ENCODE data around the gene C4B.
"Not testable (repeated sequence)": the region's sequence is repeated elsewhere in the genome, so short reads cannot be mapped to it uniquely, and the experiment has no call there.

Gene C4B

DNA sequence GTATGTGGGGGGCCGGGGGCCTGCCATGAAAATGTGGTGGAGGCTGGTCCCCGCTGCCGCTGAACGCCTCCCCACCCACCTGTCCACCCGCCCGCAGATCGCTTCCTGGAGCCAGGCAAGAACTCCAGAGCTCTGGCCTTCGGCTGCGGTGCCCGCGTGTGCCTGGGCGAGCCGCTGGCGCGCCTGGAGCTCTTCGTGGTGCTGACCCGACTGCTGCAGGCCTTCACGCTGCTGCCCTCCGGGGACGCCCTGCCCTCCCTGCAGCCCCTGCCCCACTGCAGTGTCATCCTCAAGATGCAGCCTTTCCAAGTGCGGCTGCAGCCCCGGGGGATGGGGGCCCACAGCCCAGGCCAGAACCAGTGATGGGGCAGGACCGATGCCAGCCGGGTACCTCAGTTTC, 6.6 kb upstream of the C4B start:
- not testable (repeated sequence) for H3K27ac ChIP-seq

DNA sequence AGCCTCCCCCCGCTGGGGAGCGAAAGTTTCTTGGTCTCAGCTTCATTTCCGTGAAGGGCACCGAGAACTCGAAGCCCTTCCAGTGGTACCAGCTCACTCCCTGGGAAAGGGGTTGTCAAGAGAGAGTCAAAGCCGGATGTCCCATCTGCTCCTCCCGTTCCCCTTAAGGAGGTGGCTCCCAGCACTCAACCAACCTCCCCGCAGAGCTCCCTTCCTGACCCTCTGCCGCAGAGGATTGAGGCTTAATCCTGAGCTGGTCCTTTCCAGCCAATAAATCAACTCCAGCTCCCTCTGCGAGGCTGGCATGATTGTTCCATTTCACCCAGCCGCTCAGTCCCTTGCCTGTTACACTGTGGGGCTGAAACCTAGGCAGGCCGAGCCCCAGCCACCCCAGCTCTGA, 6.0 kb upstream of the C4B start:
- not testable (repeated sequence) for H3K27ac ChIP-seq

DNA sequence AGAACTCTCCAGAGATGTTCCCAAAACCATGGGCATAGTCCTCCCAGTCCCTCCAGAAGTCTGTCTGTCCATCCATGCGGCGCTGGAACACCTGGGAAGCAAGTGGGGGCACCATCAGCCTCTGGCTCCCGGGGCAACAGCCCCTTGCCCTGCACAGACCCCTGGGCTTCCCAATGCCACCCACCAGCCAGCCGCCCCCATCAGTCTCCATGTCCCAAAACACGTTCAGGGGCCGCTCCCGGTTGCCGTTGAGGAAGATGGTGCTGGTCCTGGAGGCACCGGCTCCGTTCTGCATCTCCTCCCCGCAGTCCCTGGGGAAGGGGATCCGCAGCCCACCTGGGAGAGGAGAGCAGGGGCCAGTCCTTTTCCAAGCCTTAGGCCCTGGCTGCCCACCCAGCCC, 5.1 kb upstream of the C4B start:
- not testable (repeated sequence) for H3K27ac ChIP-seq

DNA sequence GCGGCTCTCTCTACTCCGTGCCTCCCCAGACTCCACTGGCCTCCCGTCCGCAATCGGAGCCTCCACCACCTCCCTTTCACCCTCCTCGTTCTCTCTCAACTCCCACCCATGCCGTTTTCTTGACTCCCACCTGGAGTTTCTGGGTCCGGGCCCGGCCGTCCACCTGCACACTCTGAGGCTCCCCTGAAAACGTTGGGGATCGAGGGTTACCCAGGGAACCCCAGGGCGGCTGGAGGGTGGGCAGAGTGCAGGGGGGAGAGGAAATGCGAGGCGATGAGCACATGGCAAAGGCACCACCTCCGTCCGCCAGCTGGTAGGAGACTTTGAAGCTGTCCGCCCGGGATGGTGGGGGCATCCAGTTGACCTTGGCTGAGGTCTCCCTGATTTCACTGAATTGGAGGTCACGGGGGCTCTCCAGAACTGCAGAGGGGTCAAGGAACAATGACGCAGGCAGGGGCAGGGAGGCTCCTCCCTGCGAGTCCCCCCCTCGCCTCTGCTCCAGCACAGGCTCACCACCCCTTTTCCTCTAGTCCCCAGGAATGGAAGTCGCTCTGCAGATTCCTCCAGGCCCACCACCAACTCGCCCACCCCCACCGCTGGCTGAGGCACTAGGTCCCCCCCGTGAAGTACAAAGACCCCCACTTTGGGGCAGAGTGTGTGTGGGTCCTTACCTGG, 3.6 kb upstream of the C4B start:
- H3K27ac ChIP-seq = not testable (repeated sequence)

DNA sequence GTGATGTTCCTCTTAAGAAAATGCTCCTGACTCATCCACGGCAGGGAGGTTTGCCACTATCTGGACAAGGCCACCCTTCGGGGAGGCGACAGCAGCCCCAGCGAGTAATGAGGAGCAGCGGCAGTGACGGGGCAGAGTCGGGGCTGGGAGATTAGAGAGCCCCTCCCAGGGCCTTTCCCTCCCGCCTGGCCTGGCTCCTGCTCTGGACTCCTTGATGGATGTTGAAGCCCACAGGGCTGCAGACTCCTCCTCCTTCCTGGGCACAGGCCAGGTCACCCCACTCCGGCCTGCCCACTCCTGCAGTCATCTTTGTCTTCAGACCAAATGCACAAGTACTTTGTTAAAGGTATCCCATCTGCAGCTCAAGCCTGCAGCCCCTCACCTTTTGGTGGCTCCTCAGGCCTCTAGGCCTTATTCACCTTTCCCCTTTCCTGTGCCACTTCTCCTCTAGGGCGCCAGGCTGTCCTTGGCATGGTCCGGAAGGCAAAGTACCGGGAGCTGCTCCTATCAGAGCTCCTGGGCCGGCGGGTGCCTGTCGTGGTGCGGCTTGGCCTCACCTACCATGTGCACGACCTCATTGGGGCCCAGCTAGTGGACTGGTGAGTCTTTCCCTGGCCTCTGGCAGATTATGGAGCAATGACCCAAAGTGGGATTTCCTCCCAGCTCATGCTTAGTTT, 1.5 kb upstream of the C4B start:
- H3K27ac ChIP-seq = not testable (repeated sequence)

DNA sequence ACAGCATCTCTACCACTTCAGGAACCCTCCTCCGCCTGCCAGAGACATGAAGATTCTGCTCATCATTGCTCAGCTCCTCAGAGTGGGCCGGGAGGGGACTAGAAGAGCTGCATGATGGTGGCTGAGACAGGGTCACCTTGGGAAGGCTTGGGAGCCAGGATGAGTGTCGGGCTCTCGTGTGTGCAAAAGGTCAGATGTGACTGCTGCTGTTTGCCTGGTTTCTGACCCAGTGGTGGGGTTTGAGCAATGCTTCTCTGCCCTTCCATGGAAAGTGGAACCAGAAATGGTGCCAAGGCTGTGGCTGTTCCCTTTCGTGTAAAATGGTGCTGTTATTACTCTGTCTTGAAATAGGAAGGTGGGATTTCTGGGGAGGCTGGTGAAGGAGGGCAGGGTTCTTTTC, 857 bp upstream of the C4B start:
- not testable (repeated sequence) for H3K27ac ChIP-seq

DNA sequence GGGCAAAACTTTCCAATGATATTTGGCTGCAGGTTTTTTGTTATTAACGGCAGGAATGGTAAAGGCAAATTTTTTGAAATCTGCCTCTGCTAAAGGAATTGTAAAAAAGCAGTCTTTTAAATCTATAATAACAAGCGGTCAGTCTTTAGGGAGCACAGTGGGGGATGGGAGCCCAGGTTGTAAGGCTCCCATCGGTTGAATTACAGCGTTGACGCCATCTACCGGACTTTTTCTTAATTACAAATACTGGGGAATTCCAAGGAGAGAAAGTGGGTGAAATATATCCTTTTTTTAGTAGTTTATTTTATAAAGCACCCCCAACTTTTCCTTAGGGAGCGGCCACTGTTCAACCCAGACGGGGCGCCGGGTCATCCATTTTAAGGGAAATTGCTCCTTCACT, 7.5 kb downstream of the C4B start:
- not testable (repeated sequence) for H3K27ac ChIP-seq

DNA sequence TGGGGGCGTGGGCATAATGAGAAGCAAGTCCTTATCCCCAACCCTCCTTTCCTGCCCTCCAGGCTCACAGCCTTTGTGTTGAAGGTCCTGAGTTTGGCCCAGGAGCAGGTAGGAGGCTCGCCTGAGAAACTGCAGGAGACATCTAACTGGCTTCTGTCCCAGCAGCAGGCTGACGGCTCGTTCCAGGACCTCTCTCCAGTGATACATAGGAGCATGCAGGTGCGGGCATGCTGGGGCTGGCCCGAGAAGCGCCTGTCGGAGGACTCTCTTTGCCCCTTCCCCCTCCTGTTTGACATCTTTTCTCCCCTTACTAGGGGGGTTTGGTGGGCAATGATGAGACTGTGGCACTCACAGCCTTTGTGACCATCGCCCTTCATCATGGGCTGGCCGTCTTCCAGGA, 14.0 kb downstream of the C4B start:
- not testable (repeated sequence) for H3K27ac ChIP-seq

DNA sequence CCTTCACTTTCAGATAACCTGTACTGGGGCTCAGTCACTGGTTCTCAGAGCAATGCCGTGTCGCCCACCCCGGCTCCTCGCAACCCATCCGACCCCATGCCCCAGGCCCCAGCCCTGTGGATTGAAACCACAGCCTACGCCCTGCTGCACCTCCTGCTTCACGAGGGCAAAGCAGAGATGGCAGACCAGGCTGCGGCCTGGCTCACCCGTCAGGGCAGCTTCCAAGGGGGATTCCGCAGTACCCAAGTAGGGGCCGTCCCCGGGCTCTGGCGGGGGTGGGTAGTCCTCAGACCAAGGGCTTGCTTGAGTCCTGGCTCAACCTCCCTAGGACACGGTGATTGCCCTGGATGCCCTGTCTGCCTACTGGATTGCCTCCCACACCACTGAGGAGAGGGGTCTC, 15.0 kb downstream of the C4B start:
- not testable (repeated sequence) for H3K27ac ChIP-seq

DNA sequence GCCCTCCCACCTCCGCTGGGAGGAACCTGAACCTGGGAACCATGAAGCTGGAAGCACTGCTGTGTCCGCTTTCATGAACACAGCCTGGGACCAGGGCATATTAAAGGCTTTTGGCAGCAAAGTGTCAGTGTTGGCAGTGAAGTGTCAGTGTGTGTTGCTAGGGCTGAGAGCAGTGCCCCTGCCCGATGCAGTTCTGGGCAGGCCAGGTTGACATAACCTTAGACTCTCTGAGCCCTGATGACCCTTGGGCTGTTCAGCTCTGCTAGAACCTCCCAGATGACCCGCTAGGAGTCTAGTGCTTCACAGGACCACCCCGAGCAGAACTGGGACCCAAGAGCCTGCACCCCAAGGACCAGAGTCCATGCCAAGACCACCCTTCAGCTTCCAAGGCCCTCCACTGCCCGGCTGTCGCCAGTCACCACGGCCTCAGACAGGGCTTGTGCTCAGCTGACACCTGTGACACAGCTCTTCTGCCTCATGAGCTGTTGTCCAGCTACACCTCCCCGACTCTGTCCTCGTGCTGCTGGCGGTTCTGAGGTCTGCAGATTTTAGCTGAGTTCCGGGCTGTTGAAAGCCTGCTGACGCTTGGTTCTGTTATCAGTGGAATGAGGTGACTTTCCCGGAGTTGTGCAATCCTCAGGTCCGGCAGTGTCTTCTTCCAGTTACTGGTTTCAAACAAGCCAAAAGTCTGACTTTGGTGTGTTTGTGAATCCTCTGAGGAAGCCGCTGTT, 20.9 kb downstream of the C4B start:
- H3K27ac ChIP-seq = not testable (repeated sequence)

DNA sequence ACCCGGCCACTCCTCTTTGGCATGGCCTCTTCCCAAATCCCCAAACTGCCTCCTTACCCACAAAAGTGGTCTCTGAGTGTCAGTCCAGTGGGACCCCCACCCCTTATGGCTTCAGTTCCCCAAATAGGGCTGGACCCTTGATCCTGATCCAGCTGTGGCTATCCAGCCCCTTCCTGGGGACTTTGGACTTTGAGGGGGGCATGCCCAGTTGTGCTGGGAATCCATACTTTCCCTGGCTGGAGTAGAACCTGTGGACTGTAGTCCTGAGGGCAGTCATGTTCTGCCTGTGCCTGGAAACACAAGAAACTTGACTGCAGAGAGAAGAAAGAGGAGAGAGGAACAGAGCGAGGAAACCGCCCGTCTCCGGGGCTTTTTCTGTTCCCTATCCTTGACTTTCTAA, 22.5 kb downstream of the C4B start:
- not testable (repeated sequence) for H3K27ac ChIP-seq

DNA sequence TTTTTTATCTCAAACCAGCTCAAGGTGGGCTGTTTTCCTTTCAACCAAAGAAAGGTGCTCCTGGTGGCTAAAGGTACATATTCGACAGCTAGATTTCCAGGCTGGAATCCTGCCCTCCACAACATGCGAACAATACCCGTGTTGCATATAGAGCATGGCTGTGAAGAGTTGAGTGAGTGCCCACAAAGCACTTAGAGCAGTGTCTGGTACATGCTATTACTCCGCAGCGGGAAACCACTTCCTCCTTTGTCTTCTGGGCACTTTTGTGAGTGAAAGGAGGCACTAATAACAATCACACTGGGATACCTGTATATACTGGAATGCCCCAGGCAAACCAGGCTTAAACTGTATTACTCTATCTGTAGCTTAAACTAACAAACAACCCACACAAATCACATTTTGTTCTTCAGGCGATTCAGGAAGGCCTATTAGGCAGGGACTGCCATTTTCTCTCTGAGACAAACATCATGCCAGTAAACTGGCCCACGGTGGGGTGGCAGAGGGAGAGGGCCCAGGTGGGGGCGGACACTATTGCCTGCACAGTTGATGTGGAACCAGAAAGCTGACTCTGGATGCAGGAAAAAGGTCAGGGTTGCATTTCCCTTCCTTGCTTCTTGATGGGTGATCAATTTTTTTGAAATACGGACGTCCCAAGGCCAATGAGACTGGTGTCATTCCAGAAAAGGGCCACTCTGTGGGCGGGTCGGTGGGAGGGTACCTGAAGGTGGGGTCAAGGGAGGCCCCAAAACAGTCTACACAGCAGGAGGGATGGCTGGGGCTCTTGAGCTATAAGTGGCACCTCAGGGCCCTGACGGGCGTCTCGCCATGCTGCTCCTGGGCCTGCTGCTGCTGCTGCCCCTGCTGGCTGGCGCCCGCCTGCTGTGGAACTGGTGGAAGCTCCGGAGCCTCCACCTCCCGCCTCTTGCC, 23.3 kb downstream of the C4B start, which contains the start of gene CYP21A2:
CYP21A2 (plus strand) TSS at position 818 of the 927 bp plus-strand sequence; CDS start at position 826, 8 bp downstream.
- H3K27ac ChIP-seq = not testable (repeated sequence)

DNA sequence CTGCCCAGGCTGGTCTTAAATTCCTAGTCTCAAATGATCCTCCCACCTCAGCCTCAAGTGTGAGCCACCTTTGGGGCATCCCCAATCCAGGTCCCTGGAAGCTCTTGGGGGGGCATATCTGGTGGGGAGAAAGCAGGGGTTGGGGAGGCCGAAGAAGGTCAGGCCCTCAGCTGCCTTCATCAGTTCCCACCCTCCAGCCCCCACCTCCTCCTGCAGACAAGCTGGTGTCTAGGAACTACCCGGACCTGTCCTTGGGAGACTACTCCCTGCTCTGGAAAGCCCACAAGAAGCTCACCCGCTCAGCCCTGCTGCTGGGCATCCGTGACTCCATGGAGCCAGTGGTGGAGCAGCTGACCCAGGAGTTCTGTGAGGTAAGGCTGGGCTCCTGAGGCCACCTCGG, 24.3 kb downstream of the C4B start:
- H3K27ac ChIP-seq = not testable (repeated sequence)

DNA sequence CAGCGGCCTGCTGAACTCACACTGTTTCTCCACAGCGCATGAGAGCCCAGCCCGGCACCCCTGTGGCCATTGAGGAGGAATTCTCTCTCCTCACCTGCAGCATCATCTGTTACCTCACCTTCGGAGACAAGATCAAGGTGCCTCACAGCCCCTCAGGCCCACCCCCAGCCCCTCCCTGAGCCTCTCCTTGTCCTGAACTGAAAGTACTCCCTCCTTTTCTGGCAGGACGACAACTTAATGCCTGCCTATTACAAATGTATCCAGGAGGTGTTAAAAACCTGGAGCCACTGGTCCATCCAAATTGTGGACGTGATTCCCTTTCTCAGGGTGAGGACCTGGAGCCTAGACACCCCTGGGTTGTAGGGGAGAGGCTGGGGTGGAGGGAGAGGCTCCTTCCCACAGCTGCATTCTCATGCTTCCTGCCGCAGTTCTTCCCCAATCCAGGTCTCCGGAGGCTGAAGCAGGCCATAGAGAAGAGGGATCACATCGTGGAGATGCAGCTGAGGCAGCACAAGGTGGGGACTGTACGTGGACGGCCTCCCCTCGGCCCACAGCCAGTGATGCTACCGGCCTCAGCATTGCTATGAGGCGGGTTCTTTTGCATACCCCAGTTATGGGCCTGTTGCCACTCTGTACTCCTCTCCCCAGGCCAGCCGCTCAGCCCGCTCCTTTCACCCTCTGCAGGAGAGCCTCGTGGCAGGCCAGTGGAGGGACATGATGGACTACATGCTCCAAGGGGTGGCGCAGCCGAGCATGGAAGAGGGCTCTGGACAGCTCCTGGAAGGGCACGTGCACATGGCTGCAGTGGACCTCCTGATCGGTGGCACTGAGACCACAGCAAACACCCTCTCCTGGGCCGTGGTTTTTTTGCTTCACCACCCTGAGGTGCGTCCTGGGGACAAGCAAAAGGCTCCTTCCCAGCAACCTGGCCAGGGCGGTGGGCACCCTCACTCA, 25.0 kb downstream of the C4B start:
- not testable (repeated sequence) for H3K27ac ChIP-seq

DNA sequence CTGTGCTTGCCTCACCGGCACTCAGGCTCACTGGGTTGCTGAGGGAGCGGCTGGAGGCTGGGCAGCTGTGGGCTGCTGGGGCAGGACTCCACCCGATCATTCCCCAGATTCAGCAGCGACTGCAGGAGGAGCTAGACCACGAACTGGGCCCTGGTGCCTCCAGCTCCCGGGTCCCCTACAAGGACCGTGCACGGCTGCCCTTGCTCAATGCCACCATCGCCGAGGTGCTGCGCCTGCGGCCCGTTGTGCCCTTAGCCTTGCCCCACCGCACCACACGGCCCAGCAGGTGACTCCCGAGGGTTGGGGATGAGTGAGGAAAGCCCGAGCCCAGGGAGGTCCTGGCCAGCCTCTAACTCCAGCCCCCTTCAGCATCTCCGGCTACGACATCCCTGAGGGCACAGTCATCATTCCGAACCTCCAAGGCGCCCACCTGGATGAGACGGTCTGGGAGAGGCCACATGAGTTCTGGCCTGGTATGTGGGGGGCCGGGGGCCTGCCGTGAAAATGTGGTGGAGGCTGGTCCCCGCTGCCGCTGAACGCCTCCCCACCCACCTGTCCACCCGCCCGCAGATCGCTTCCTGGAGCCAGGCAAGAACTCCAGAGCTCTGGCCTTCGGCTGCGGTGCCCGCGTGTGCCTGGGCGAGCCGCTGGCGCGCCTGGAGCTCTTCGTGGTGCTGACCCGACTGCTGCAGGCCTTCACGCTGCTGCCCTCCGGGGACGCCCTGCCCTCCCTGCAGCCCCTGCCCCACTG, 25.9 kb downstream of the C4B start:
- not testable (repeated sequence) for H3K27ac ChIP-seq

DNA sequence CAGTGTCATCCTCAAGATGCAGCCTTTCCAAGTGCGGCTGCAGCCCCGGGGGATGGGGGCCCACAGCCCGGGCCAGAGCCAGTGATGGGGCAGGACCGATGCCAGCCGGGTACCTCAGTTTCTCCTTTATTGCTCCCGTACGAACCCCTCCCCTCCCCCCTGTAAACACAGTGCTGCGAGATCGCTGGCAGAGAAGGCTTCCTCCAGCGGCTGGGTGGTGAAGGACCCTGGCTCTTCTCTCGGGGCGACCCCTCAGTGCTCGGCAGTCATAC, 26.4 kb downstream of the C4B start:
- H3K27ac ChIP-seq = not testable (repeated sequence)

DNA sequence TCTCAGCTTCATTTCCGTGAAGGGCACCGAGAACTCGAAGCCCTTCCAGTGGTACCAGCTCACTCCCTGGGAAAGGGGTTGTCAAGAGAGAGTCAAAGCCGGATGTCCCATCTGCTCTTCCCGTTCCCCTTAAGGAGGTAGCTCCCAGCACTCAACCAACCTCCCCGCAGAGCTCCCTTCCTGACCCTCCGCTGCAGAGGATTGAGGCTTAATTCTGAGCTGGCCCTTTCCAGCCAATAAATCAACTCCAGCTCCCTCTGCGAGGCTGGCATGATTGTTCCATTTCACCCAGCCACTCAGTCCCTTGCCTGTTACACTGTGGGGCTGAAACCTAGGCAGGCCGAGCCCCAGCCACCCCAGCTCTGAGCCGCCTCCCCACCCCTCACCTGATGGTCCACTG, 26.8 kb downstream of the C4B start:
- not testable (repeated sequence) for H3K27ac ChIP-seq

DNA sequence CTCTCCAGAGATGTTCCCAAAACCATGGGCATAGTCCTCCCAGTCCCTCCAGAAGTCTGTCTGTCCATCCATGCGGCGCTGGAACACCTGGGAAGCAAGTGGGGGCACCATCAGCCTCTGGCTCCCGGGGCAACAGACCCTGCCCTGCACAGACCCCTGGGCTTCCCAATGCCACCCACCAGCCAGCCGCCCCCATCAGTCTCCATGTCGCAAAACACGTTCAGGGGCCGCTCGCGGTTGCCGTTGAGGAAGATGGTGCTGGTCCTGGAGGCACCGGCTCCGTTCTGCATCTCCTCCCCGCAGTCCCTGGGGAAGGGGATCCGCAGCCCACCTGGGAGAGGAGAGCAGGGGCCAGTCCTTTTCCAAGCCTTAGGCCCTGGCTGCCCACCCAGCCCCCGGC, 27.7 kb downstream of the C4B start:
- not testable (repeated sequence) for H3K27ac ChIP-seq

DNA sequence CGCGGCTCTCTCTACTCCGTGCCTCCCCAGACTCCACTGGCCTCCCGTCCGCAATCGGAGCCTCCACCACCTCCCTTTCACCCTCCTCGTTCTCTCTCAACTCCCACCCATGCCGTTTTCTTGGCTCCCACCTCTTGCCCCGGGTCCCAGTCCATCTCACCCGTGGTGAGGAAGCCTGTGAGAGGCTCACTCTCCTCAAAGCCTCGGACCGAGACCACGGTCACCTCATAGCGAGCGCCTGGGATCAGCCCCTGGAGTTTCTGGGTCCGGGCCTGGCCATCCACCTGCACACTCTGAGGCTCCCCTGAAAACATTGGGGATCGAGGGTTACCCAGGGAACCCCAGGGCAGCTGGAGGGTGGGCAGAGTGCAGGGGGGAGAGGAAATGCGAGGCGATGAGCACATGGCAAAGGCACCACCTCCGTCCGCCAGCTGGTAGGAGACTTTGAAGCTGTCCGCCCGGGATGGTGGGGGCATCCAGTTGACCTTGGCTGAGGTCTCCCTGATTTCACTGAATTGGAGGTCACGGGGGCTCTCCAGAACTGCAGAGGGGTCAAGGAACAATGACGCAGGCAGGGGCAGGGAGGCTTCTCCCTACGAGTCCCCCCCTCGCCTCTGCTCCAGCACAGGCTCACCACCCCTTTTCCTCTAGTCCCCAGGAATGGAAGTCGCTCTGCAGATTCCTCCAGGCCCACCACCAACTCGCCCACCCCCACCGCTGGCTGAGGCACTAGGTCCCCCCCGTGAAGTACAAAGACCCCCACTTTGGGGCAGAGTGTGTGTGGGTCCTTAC, 29.2 kb downstream of the C4B start:
- not testable (repeated sequence) for H3K27ac ChIP-seq

DNA sequence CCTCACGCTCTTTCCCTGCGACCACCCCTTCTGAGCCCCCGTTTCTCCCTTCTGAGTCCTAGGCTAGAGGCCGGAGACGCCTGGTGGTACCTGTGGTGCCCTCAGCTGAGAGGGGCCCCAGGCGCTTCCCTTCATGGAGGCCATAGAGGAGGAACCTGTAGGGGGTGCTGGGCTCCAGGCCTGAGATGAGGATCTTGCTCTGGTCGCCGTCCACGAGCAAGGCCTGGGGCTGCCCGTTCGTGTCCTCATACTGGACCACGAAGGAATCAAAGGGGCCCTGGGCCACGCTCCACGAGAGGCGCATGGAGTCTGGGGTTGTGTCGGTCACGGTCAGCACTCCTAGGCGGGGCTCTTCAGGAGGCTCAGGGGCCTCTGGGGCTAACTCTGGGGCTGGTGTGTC, 30.3 kb downstream of the C4B start:
- not testable (repeated sequence) for H3K27ac ChIP-seq

Measured in 22Rv1 (cell line).